Gastroesophageal sphincter (tissue), 3 donors: ENCODE measurements around the gene SLC9A3.

ENCODE experiments used
- CTCF ChIP-seq, 4 experiments: fragments of 200-600 bp in 2 of 4; fragments of 450-650 bp in 2 of 4; sonication (generic) in 1 of 4; IDR thresholded peaks; one replicate each; pipeline ENCODE4 v1.5.1; 2017 to 2019; ENCODE audit warnings: antibody characterized with exemption in 4 of 4, mild to moderate bottlenecking in 2 of 4, moderate library complexity in 2 of 4
- EP300 ChIP-seq: sonication (generic); formaldehyde crosslinking; IDR thresholded peaks from one replicate; pipeline ENCODE4 v1.6.1; 2017; ENCODE audit warnings: antibody characterized with exemption, mild to moderate bottlenecking
- POLR2A ChIP-seq, 2 donors: fragments of 450-650 bp; IDR thresholded peaks; one replicate each; pipeline ENCODE4 v1.6.1; 2017; ENCODE audit warnings: antibody characterized with exemption in 2 of 2, mild to moderate bottlenecking in 2 of 2, moderate library complexity in 1 of 2

- TF ChIP-seq CTCF (IDR thresholded peaks at IDR 0.05) (no peak), POLR2A (IDR thresholded peaks at IDR 0.05) (no peak), EP300 (no peak)
Observed at GRCh38 chr5:558871-559503, 34.7 kb upstream of the SLC9A3 start.
